ENCODE data around the gene TPR. TPM values are rescaled to one million over a fixed set of nuclear protein-coding genes. Genes with fewer than 3 reads are reported as not detected.
"Not testable (repeated sequence)": the region's sequence is repeated elsewhere in the genome, so short reads cannot be mapped to it uniquely, and the experiment has no call there.

TPR gene
- total and polyA plus RNA-seq, 12 donors = 15.2 to 80.4 (median 62.9) TPM

- Histone ChIP-seq H3K27me3 (no peaks in the 10 kb centered on the region), H3K36me3 (peaks cover 0 to 98% (median 56%) of the 10 kb centered on the region in 9 donors), H3K4me1 (no peaks in the 10 kb centered on the region), H3K4me3 (no peak overlapping the region), H3K9me3 (no peaks in the 10 kb centered on the region), H3K27ac (no peak overlapping the region)
- no peak for ATAC-seq
- TF ChIP-seq CTCF (IDR thresholded peaks at IDR 0.05) = no peak
- 96 to 100% methylated on average over 1 of the region's 1 CpG for WGBS, 2 donors
- no peak for DNase-seq
- intact Hi-C loops (cut with DNase I) = loop anchor here in 3 of 10 donors (2.0 to 10.0 kb wide), 3 partner anchors 66 to 594 kb away; no protein-coding TSS in a partner anchor
These were observed 15.9 kb upstream of the TPR start for GRCh38 chr1:186390925-186391324.

- Histone ChIP-seq H3K27ac (no peak overlapping the region), H3K9me3 (no peaks in the 10 kb centered on the region), H3K4me3 (no peak overlapping the region), H3K4me1 (no peaks in the 10 kb centered on the region), H3K27me3 (no peaks in the 10 kb centered on the region), H3K36me3 (peaks cover 0 to 99% (median 33%) of the 10 kb centered on the region in 9 donors)
- TF ChIP-seq CTCF (IDR thresholded peaks at IDR 0.05) = no peak
- intact Hi-C loops (cut with DNase I) = no loop called here
- DNase-seq (no peak), ATAC-seq (no peak)
- 97 to 98% methylated on average over 3 of the region's 3 CpGs for WGBS, 2 donors
These were observed 11.8 kb upstream of the TPR start for GRCh38 chr1:186386725-186387383.

GRCh38 chr1:186375929-186376319 is 871 bp upstream of the TPR start:
- Histone ChIP-seq H3K27me3 (no peaks in the 10 kb centered on the region), H3K9me3 (no peaks in the 10 kb centered on the region), H3K4me3 (peak overlapping the region; percentile 69 to 95 (median 76)), H3K4me1 (peaks cover 0 to 43% (median 30%) of the 10 kb centered on the region in 9 donors), H3K27ac (peak overlapping the region; percentile 91 to 98 (median 96)), H3K36me3 (peaks cover 0 to 41% (median 24%) of the 10 kb centered on the region in 9 donors)
- DNase-seq (no peak), ATAC-seq (peak in 7 of 8 donors; percentile 1 to 17 (median 7))
- no peak for TF ChIP-seq CTCF (IDR thresholded peaks at IDR 0.05)
- intact Hi-C loops (cut with DNase I) = loop anchor here in 1 of 10 donors (10.0 kb wide), 1 partner anchor 1221 kb away; the partner anchor contains the start of genes SWT1 and TRMT1L
- 0% methylated on average over 12 of the region's 12 CpGs for WGBS, 2 donors

- Histone ChIP-seq H3K27ac (peak overlapping the region; percentile 59 to 98 (median 96)), H3K9me3 (no peaks in the 10 kb centered on the region), H3K36me3 (peaks cover 0 to 41% (median 15%) of the 10 kb centered on the region in 9 donors), H3K4me1 (peaks cover 0 to 43% (median 30%) of the 10 kb centered on the region in 9 donors), H3K27me3 (no peaks in the 10 kb centered on the region), H3K4me3 (peak overlapping the region; percentile 69 to 95 (median 76))
- intact Hi-C loops (cut with DNase I) = loop anchor here in 1 of 10 donors (10.0 kb wide), 1 partner anchor 1220 kb away; the partner anchor contains the start of genes SWT1 and TRMT1L
- no peak for TF ChIP-seq CTCF (IDR thresholded peaks at IDR 0.05)
- 0 to 1% methylated on average over 37 of the region's 37 CpGs for WGBS, 2 donors
- ATAC-seq (peak in 4 of 8 donors; percentile 6 to 18 (median 13)), DNase-seq (no peak)
These were observed 526 bp downstream of the TPR start for GRCh38 chr1:186374303-186375151.

GRCh38 chr1:186347837-186348691 is 27.0 kb downstream of the TPR start:
- DNase-seq; H3K27ac ChIP-seq; H3K4me1 ChIP-seq; H3K9me3 ChIP-seq; H3K27me3 ChIP-seq; intact Hi-C loops (cut with DNase I); ATAC-seq; H3K4me3 ChIP-seq: not testable (repeated sequence)
- H3K36me3 ChIP-seq = peaks cover 0 to 100% (median 70%) of the 10 kb centered on the region in 9 donors
- 79 to 84% methylated on average over 8 of the region's 8 CpGs for WGBS, 2 donors
